ENCODE data around the gene CALN1. TPM values are rescaled to one million over a fixed set of nuclear protein-coding genes. Genes with fewer than 3 reads are reported as not detected.

The CALN1 gene
- total and polyA plus RNA-seq, 2 donors: 0.13 to 0.42 TPM

GRCh38 chr7:71784180-71784579 is 628.0 kb downstream of the CALN1 start:
- 60% methylated on average over 3 of the region's 3 CpGs for WGBS
- no peak for DNase-seq (ENCODE audit: extremely low spot score)
- H3K36me3 ChIP-seq (ENCODE audit: insufficient read depth): no peaks in the 10 kb centered on the region
- no peaks in the 10 kb centered on the region for H3K4me1 ChIP-seq (ENCODE audit: insufficient read depth)
- no peak overlapping the region for H3K27ac ChIP-seq (ENCODE audit: low read depth)
- H3K4me3 ChIP-seq (ENCODE audit: low read depth, low read length): no peak overlapping the region

- Histone ChIP-seq H3K36me3 (ENCODE audit: insufficient read depth) (no peaks in the 10 kb centered on the region), H3K4me3 (ENCODE audit: low read depth, low read length) (no peak overlapping the region), H3K27ac (ENCODE audit: low read depth) (no peak overlapping the region), H3K4me1 (ENCODE audit: insufficient read depth) (no peaks in the 10 kb centered on the region)
- 73% methylated on average over 3 of the region's 3 CpGs for WGBS
- no peak for DNase-seq (ENCODE audit: extremely low spot score)
These were observed 628.4 kb downstream of the CALN1 start for GRCh38 chr7:71783779-71784178.

- Histone ChIP-seq H3K27ac (ENCODE audit: low read depth) (no peak overlapping the region), H3K4me3 (ENCODE audit: low read depth, low read length) (no peak overlapping the region), H3K4me1 (ENCODE audit: insufficient read depth) (no peaks in the 10 kb centered on the region), H3K36me3 (ENCODE audit: insufficient read depth) (no peaks in the 10 kb centered on the region)
- WGBS: 80% methylated on average over 3 of the region's 3 CpGs
- DNase-seq (ENCODE audit: extremely low spot score): no peak
These were observed 630.1 kb downstream of the CALN1 start for GRCh38 chr7:71782051-71782450.

- WGBS: 21% methylated on average over 7 of the region's 7 CpGs
- Histone ChIP-seq H3K36me3 (ENCODE audit: insufficient read depth) (no peaks in the 10 kb centered on the region), H3K4me1 (ENCODE audit: insufficient read depth) (no peaks in the 10 kb centered on the region), H3K4me3 (ENCODE audit: low read depth, low read length) (no peak overlapping the region), H3K27ac (ENCODE audit: low read depth) (no peak overlapping the region)
- no peak for DNase-seq (ENCODE audit: extremely low spot score)
These were observed 631.9 kb downstream of the CALN1 start for GRCh38 chr7:71780282-71780681.

- no peak overlapping the region for H3K27ac ChIP-seq (ENCODE audit: low read depth)
- H3K36me3 ChIP-seq (ENCODE audit: insufficient read depth): no peaks in the 10 kb centered on the region
- H3K4me1 ChIP-seq (ENCODE audit: insufficient read depth): no peaks in the 10 kb centered on the region
- DNase-seq (ENCODE audit: extremely low spot score): no peak
- H3K4me3 ChIP-seq (ENCODE audit: low read depth, low read length): no peak overlapping the region
- WGBS: 93% methylated on average over 8 of the region's 8 CpGs
These were observed 634.9 kb downstream of the CALN1 start for GRCh38 chr7:71777278-71777677.

GRCh38 chr7:71776726-71777125 is 635.4 kb downstream of the CALN1 start:
- no peak for DNase-seq (ENCODE audit: extremely low spot score)
- no peak overlapping the region for H3K4me3 ChIP-seq (ENCODE audit: low read depth, low read length)
- H3K4me1 ChIP-seq (ENCODE audit: insufficient read depth): no peaks in the 10 kb centered on the region
- no peak overlapping the region for H3K27ac ChIP-seq (ENCODE audit: low read depth)
- WGBS: 93% methylated on average over 9 of the region's 9 CpGs
- H3K36me3 ChIP-seq (ENCODE audit: insufficient read depth): no peaks in the 10 kb centered on the region

GRCh38 chr7:71775648-71776047 is 636.5 kb downstream of the CALN1 start:
- no peak overlapping the region for H3K27ac ChIP-seq (ENCODE audit: low read depth)
- no peaks in the 10 kb centered on the region for H3K4me1 ChIP-seq (ENCODE audit: insufficient read depth)
- H3K4me3 ChIP-seq (ENCODE audit: low read depth, low read length): no peak overlapping the region
- H3K36me3 ChIP-seq (ENCODE audit: insufficient read depth): no peaks in the 10 kb centered on the region
- DNase-seq (ENCODE audit: extremely low spot score): no peak
- 79% methylated on average over 5 of the region's 5 CpGs for WGBS

- 63% methylated on average over 3 of the region's 3 CpGs for WGBS
- no peak for DNase-seq (ENCODE audit: extremely low spot score)
These were observed 639.4 kb downstream of the CALN1 start for GRCh38 chr7:71772779-71773178.

GRCh38 chr7:71770269-71770907 is 641.8 kb downstream of the CALN1 start:
- DNase-seq (ENCODE audit: extremely low spot score): no peak
- Histone ChIP-seq H3K4me3 (ENCODE audit: low read depth, low read length) (no peak overlapping the region), H3K4me1 (ENCODE audit: insufficient read depth) (no peaks in the 10 kb centered on the region), H3K36me3 (ENCODE audit: insufficient read depth) (no peaks in the 10 kb centered on the region), H3K27ac (ENCODE audit: low read depth) (no peak overlapping the region)
- WGBS: 86% methylated on average over 11 of the region's 11 CpGs

More at GRCh38 chr7:71772779-71773178, 639.4 kb downstream of the CALN1 start:
- Histone ChIP-seq H3K4me1 (ENCODE audit: insufficient read depth) (no peaks in the 10 kb centered on the region), H3K27ac (ENCODE audit: low read depth) (no peak overlapping the region), H3K36me3 (ENCODE audit: insufficient read depth) (no peaks in the 10 kb centered on the region), H3K4me3 (ENCODE audit: low read depth, low read length) (no peak overlapping the region)

GRCh38 chr7:71769326-71769725 is 642.8 kb downstream of the CALN1 start:
- WGBS: 92% methylated on average over 4 of the region's 4 CpGs
- no peak for DNase-seq (ENCODE audit: extremely low spot score)
- H3K27ac ChIP-seq (ENCODE audit: low read depth): no peak overlapping the region
- H3K36me3 ChIP-seq (ENCODE audit: insufficient read depth): no peaks in the 10 kb centered on the region
- no peak overlapping the region for H3K4me3 ChIP-seq (ENCODE audit: low read depth, low read length)
- no peaks in the 10 kb centered on the region for H3K4me1 ChIP-seq (ENCODE audit: insufficient read depth)

GRCh38 chr7:71768450-71768849 is 643.7 kb downstream of the CALN1 start:
- H3K36me3 ChIP-seq (ENCODE audit: insufficient read depth): no peaks in the 10 kb centered on the region
- no peak for DNase-seq (ENCODE audit: extremely low spot score)
- WGBS: 41% methylated on average over 2 of the region's 2 CpGs

GRCh38 chr7:71766016-71766415 is 646.1 kb downstream of the CALN1 start:
- Histone ChIP-seq H3K4me3 (ENCODE audit: low read depth, low read length) (no peak overlapping the region), H3K4me1 (ENCODE audit: insufficient read depth) (no peaks in the 10 kb centered on the region), H3K27ac (ENCODE audit: low read depth) (no peak overlapping the region), H3K36me3 (ENCODE audit: insufficient read depth) (no peaks in the 10 kb centered on the region)
- DNase-seq (ENCODE audit: extremely low spot score): no peak

More at GRCh38 chr7:71768450-71768849, 643.7 kb downstream of the CALN1 start:
- H3K4me1 ChIP-seq (ENCODE audit: insufficient read depth): no peaks in the 10 kb centered on the region
- H3K27ac ChIP-seq (ENCODE audit: low read depth): no peak overlapping the region
- H3K4me3 ChIP-seq (ENCODE audit: low read depth, low read length): no peak overlapping the region

GRCh38 chr7:71761336-71761735 is 650.8 kb downstream of the CALN1 start:
- no peak overlapping the region for H3K4me3 ChIP-seq (ENCODE audit: low read depth, low read length)
- H3K4me1 ChIP-seq (ENCODE audit: insufficient read depth): no peaks in the 10 kb centered on the region
- H3K27ac ChIP-seq (ENCODE audit: low read depth): no peak overlapping the region
- H3K36me3 ChIP-seq (ENCODE audit: insufficient read depth): no peaks in the 10 kb centered on the region
- DNase-seq (ENCODE audit: extremely low spot score): no peak

GRCh38 chr7:71754828-71755227 is 657.3 kb downstream of the CALN1 start:
- Histone ChIP-seq H3K4me1 (ENCODE audit: insufficient read depth) (no peaks in the 10 kb centered on the region), H3K27ac (ENCODE audit: low read depth) (no peak overlapping the region), H3K36me3 (ENCODE audit: insufficient read depth) (no peaks in the 10 kb centered on the region), H3K4me3 (ENCODE audit: low read depth, low read length) (no peak overlapping the region)
- no peak for DNase-seq (ENCODE audit: extremely low spot score)
- 88% methylated on average over 4 of the region's 4 CpGs for WGBS
